ENCODE measurements around the gene TNFRSF14. TPM values are rescaled to one million over a fixed set of nuclear protein-coding genes. Genes with fewer than 3 reads are reported as not detected.

The TNFRSF14 gene
- total and polyA plus RNA-seq, 2 of the 13 experiments (the other 11 are each of a cell fraction or from before 2014, with no cell fraction given) = 11.9 to 49.9 TPM

GRCh38 chr1:2586154-2587070, 30.2 kb downstream of the TNFRSF14 start, which contains the start of gene PRXL2B (continued):
- no peak; the same call in 1 of the 2 replicates for TF ChIP-seq ZHX2 (IDR thresholded peaks at IDR 0.05; ENCODE audit: low read depth)
- TF ChIP-seq ZHX2 (CRISPR knock-in tag; IDR thresholded peaks at IDR 0.05; ENCODE audit: borderline replicate concordance) = no peak
- TF ChIP-seq ZNF652 (CRISPR knock-in tag; IDR thresholded peaks at IDR 0.05; ENCODE audit: borderline replicate concordance, low read depth) = 0 out of 2 replicates have a peak, but pooled peaks have one; percentile 10
- no peak for TF ChIP-seq ZBTB33 (CRISPR knock-in tag; IDR thresholded peaks at IDR 0.05)
- no peak for TF ChIP-seq SIX4 (CRISPR knock-in tag; IDR thresholded peaks at IDR 0.05)
- no peak for TF ChIP-seq ZNF513 (CRISPR knock-in tag; conservative IDR thresholded peaks at IDR 0.05)
- no peak for TF ChIP-seq SRY (CRISPR knock-in tag; IDR thresholded peaks at IDR 0.05)
- TF ChIP-seq ZNF232 (CRISPR knock-in tag; IDR thresholded peaks at IDR 0.05; ENCODE audit: borderline replicate concordance) = no peak
- TF ChIP-seq MTA3 (CRISPR knock-in tag; IDR thresholded peaks at IDR 0.05) = no peak
- TF ChIP-seq NFATC3 (CRISPR knock-in tag; IDR thresholded peaks at IDR 0.05) = no peak
- no peak for TF ChIP-seq TCF7L2 (IDR thresholded peaks at IDR 0.05; ENCODE audit: low read depth, low read length)
- no peak for TF ChIP-seq RORA (CRISPR knock-in tag; IDR thresholded peaks at IDR 0.05)
- no peak for TF ChIP-seq GABPA (IDR thresholded peaks at IDR 0.05; ENCODE audit: low read depth, low read length)
- TF ChIP-seq GABPA (CRISPR knock-in tag; IDR thresholded peaks at IDR 0.05; ENCODE audit: low read depth) = no peak
- TF ChIP-seq HMG20A (CRISPR knock-in tag; IDR thresholded peaks at IDR 0.05; ENCODE audit: borderline replicate concordance) = no peak
- TF ChIP-seq CHCHD3 (CRISPR knock-in tag; IDR thresholded peaks at IDR 0.05) = no peak
- no peak for TF ChIP-seq ZNF878 (CRISPR knock-in tag; IDR thresholded peaks at IDR 0.05)
- TF ChIP-seq ELF3 (CRISPR knock-in tag; IDR thresholded peaks at IDR 0.05) = no peak
- no peak for TF ChIP-seq MIER3 (CRISPR knock-in tag; IDR thresholded peaks at IDR 0.05; ENCODE audit: borderline replicate concordance)
- peak; percentile 0; the same call in 1 of the 2 replicates for TF ChIP-seq RFXAP (CRISPR knock-in tag; IDR thresholded peaks at IDR 0.05; ENCODE audit: borderline replicate concordance)
- TF ChIP-seq PHF5A (CRISPR knock-in tag; IDR thresholded peaks at IDR 0.05; ENCODE audit: low read depth, unreplicated experiment) = no peak
- peak; percentile 0; the same call in 1 of the 2 replicates for TF ChIP-seq ERF (CRISPR knock-in tag; IDR thresholded peaks at IDR 0.05)

Data from HepG2 (cell line).